A549 (cell line): ENCODE measurements around the gene WIPF3. TPM values are rescaled to one million over a fixed set of nuclear protein-coding genes. Genes with fewer than 3 reads are reported as not detected.

Experiments
- ATAC-seq, 2 experiments: fragments of 200-7000 bp in 1 of 2; fragments of >200 bp in 1 of 2; cut with Nextera tagmentation in 1 of 2; cut with Tn5 transposase in 1 of 2; 3 replicates each; pipeline versions ENCODE4 v1.8.0 to v1.9.1; 2018 to 2020; ENCODE audit warnings: mild to moderate bottlenecking in 1 of 2, moderate library complexity in 1 of 2
- CTCF ChIA-PET: fragments of 300-600 bp; sonication (Branson Sonifier 250); formaldehyde crosslinking; extraction: SDS; loops from one replicate; lab custom pipeline; 2021; ENCODE audit warnings: antibody characterized with exemption, inconsistent platforms; lab: Yijun Ruan, JAX
- POLR2A ChIA-PET: fragments of 350-600 bp; formaldehyde crosslinking; extraction: SDS; loops from one replicate; lab custom pipeline; 2021; ENCODE audit warnings: antibody characterized with exemption, inconsistent platforms; lab: Yijun Ruan, JAX
- DNase-seq, 2 experiments: peaks; one replicate each; pipeline versions ENCODE4 v3.0.0 to v3.0.0-alpha.2; 2011 to 2016; ENCODE audit warnings: low read depth in 1 of 2, low spot score in 1 of 2
- FAIRE-seq: peaks from 2 replicates; lab custom pipeline; 2011; peaks lifted over from hg19 to GRCh38; lab: Jason Lieb, UNC
- H3K27ac ChIP-seq, 2 experiments: fragments of >200 bp; sonication (Bioruptor Twin); formaldehyde crosslinking; 3 replicates each; pipeline ENCODE4 v1.5.1; 2016 to 2017
- H3K4me1 ChIP-seq: fragments of >200 bp; sonication (Bioruptor Twin); formaldehyde crosslinking; 3 replicates; pipeline ENCODE4 v1.6.1; 2016
- H3K4me2 ChIP-seq: fragments of >200 bp; sonication (Bioruptor Twin); formaldehyde crosslinking; 3 replicates; pipeline ENCODE4 v1.6.1; 2016
- H3K4me3 ChIP-seq: fragments of >200 bp; sonication (Bioruptor Twin); formaldehyde crosslinking; 3 replicates; pipeline ENCODE4 v1.5.1; 2016
- H3K9me3 ChIP-seq: fragments of >200 bp; sonication (Bioruptor Twin); formaldehyde crosslinking; 3 replicates; pipeline ENCODE4 v1.6.1; 2016
- ATOH8 ChIP-seq: fragments of 250-450 bp; sonication (Bioruptor Pico); IDR thresholded peaks from 2 replicates; pipeline ENCODE4 v1.5.0; 2020; ENCODE audit warnings: low read depth, mild to moderate bottlenecking, moderate library complexity
- BCL3 ChIP-seq: fragments of >200 bp; sonication (Bioruptor Twin); formaldehyde crosslinking; IDR thresholded peaks from 3 replicates; pipeline ENCODE4 v1.6.1; 2016
- BHLHE40 ChIP-seq: IDR thresholded peaks from 2 replicates; pipeline ENCODE4 v1.6.1; 2012; ENCODE audit warnings: low read depth, low read length, inconsistent platforms
- CBX8 ChIP-seq: fragments of 200-600 bp; sonication (generic); IDR thresholded peaks from 2 replicates; pipeline ENCODE4 v1.6.1; 2016
- CHD4 ChIP-seq: fragments of 200-600 bp; sonication (generic); IDR thresholded peaks from 2 replicates; pipeline ENCODE4 v1.6.1; 2016; ENCODE audit warnings: antibody characterized with exemption, mild to moderate bottlenecking, borderline replicate concordance
- CTCF ChIP-seq: fragments of >200 bp; sonication (Bioruptor Twin); formaldehyde crosslinking; IDR thresholded peaks from 3 replicates; pipeline ENCODE4 v1.5.1; 2016
- E2F6 ChIP-seq: IDR thresholded peaks from 2 replicates; pipeline ENCODE4 v1.6.1; 2012; ENCODE audit warnings: low read depth, borderline replicate concordance
- FOSL2 ChIP-seq, 2 experiments: fragments of 450-650 bp in 1 of 2; fragments of >200 bp in 1 of 2; sonication (Bioruptor Twin) in 1 of 2; formaldehyde crosslinking; IDR thresholded peaks; 2 replicates each; pipeline versions ENCODE4 v1.5.0 to v1.6.1; 2016 to 2020; ENCODE audit warnings: mild to moderate bottlenecking in 1 of 2, moderate library complexity in 1 of 2
- GATA3 ChIP-seq: IDR thresholded peaks from 2 replicates; pipeline ENCODE4 v1.6.1; 2012; ENCODE audit warnings: borderline replicate concordance
- HOXB13 ChIP-seq: fragments of 250-450 bp; sonication (Bioruptor Pico); IDR thresholded peaks from 2 replicates; pipeline ENCODE4 v1.5.0; 2020; ENCODE audit warnings: low read depth, mild to moderate bottlenecking, moderate library complexity
- JUNB ChIP-seq: fragments of >200 bp; sonication (Bioruptor Twin); formaldehyde crosslinking; IDR thresholded peaks from 2 replicates; pipeline ENCODE4 v1.6.1; 2016
- KDM5A ChIP-seq: fragments of 200-600 bp; sonication (generic); IDR thresholded peaks from 2 replicates; pipeline ENCODE4 v1.6.1; 2016; ENCODE audit warnings: antibody characterized with exemption, mild to moderate bottlenecking
- MYC ChIP-seq: IDR thresholded peaks from 2 replicates; pipeline ENCODE4 v1.6.1; 2012; ENCODE audit warnings: mild to moderate bottlenecking, inconsistent platforms, low read length, improper control_type of control experiment, borderline replicate concordance
- NPAS2 ChIP-seq: fragments of 250-450 bp; sonication (Bioruptor Pico); IDR thresholded peaks from 2 replicates; pipeline ENCODE4 v1.8.0; 2022; ENCODE audit warnings: mild to moderate bottlenecking, moderate library complexity, borderline replicate concordance
- PHF8 ChIP-seq: fragments of 200-600 bp; sonication (generic); IDR thresholded peaks from 2 replicates; pipeline ENCODE4 v1.6.1; 2016; ENCODE audit warnings: low read depth, mild to moderate bottlenecking, antibody characterized with exemption, moderate library complexity, borderline replicate concordance
- POLR2A ChIP-seq: IDR thresholded peaks from 2 replicates; pipeline ENCODE4 v1.6.1; 2012; ENCODE audit warnings: mild to moderate bottlenecking, low read length
- RARB ChIP-seq: fragments of 250-450 bp; sonication (Bioruptor Pico); IDR thresholded peaks from 2 replicates; pipeline ENCODE4 v1.8.0; 2021; ENCODE audit warnings: mild to moderate bottlenecking, moderate library complexity
- TP53 ChIP-seq: fragments of 250-450 bp; sonication (Bioruptor Pico); IDR thresholded peaks from 2 replicates; pipeline ENCODE4 v1.5.0; 2021; ENCODE audit warnings: mild to moderate bottlenecking, moderate library complexity
- USF2 ChIP-seq: fragments of 450-650 bp; IDR thresholded peaks from 2 replicates; pipeline ENCODE4 v1.6.1; 2014; ENCODE audit warnings: antibody characterized with exemption
- ZC3H11A ChIP-seq: fragments of 450-650 bp; IDR thresholded peaks from 2 replicates; pipeline ENCODE4 v1.6.1; 2014; ENCODE audit warnings: antibody characterized with exemption, mild to moderate bottlenecking
- ZFP36 ChIP-seq: fragments of 450-650 bp; IDR thresholded peaks from 2 replicates; pipeline ENCODE4 v1.6.1; 2014; ENCODE audit warnings: borderline replicate concordance; ENCODE audit not compliant: partially characterized antibody
- WGBS: methylation state at CpG from one replicate; pipeline ENCODE4 v1.1.6; 2017; ENCODE audit errors: missing lambda C conversion rate; 5-methylcytosine and 5-hydroxymethylcytosine counted together
- polyA plus RNA-seq, 4 experiments: library from polyadenylated mRNA; depleted of rRNA in 3 of 4; stranded (reverse); fragments of >200 nt; fragmentation: RNase III in 1 of 4; extraction: RNeasy Plus Mini Kit Qiagen cat#74134 plus additional on column Dnase treatment in 1 of 4; gene quantifications; 2 replicates in 3 of 4; 3 replicates in 1 of 4; pipeline ENCODE4 v1.2.3, GENCODE V29; 2011 to 2017

The WIPF3 gene
- polyA plus RNA-seq, 2 of the 4 experiments (the other 2 are of a cell fraction) = 0.10 to 0.30 TPM

GRCh38 chr7:29843726-29844125 is 37.4 kb downstream of the WIPF3 start:
- DNase-seq = no peak
- H3K4me2 ChIP-seq = no peak overlapping the region
- no peak for TF ChIP-seq PHF8
- no peak for TF ChIP-seq USF2
- no peak for TF ChIP-seq E2F6
- no peak for TF ChIP-seq RARB (CRISPR knock-in tag)
- no peak for TF ChIP-seq HOXB13
- no peak for TF ChIP-seq GATA3
- no peak for TF ChIP-seq BHLHE40
- TF ChIP-seq NPAS2 (CRISPR knock-in tag) = no peak
- no peak for TF ChIP-seq ZFP36
- TF ChIP-seq CBX8 = no peak
- TF ChIP-seq CHD4 = no peak
- no peak for TF ChIP-seq KDM5A
- TF ChIP-seq BCL3 = no peak
- no peak for TF ChIP-seq FOSL2 (IDR thresholded peaks at IDR 0.05)
- no peak for TF ChIP-seq FOSL2 (CRISPR knock-in tag; IDR thresholded peaks at IDR 0.05)
- H3K4me1 ChIP-seq = no peaks in the 10 kb centered on the region
- POLR2A ChIA-PET = no interaction called here
- H3K4me3 ChIP-seq = no peak overlapping the region
- no peak for FAIRE-seq
- 33% methylated on average over 4 of the region's 4 CpGs for WGBS
- no peak for ATAC-seq
- no peak overlapping the region for H3K27ac ChIP-seq
- CTCF ChIA-PET = interaction anchor here (0.7 kb wide), 1 partner anchor 42 kb away, joined by 3 read pairs; no protein-coding TSS in a partner anchor
- no peaks in the 10 kb centered on the region for H3K9me3 ChIP-seq

GRCh38 chr7:29844559-29844958 is 38.3 kb downstream of the WIPF3 start:
- Histone ChIP-seq H3K4me1 (no peaks in the 10 kb centered on the region), H3K9me3 (no peaks in the 10 kb centered on the region)
- POLR2A ChIA-PET = no interaction called here
- CTCF ChIA-PET = no interaction called here
- FAIRE-seq = no peak
- TF ChIP-seq JUNB = no peak
- TF ChIP-seq HOXB13 = no peak
- no peak for TF ChIP-seq ZFP36
- no peak for TF ChIP-seq TP53 (CRISPR knock-in tag)
- no peak for TF ChIP-seq CTCF
- no peak for TF ChIP-seq ATOH8 (CRISPR knock-in tag)
- TF ChIP-seq, all 56 proteins: peak for 0
- no peak for DNase-seq
- Histone ChIP-seq H3K4me2 (no peak overlapping the region), H3K27ac (no peak overlapping the region), H3K4me3 (no peak overlapping the region)
- no peak for ATAC-seq
- WGBS = 76% methylated on average over 9 of the region's 9 CpGs

- ATAC-seq (no peak), DNase-seq (no peak), FAIRE-seq (no peak)
- no peak overlapping the region for H3K4me3 ChIP-seq
- ChIA-PET CTCF (no interaction called here), POLR2A (no interaction called here)
- no peaks in the 10 kb centered on the region for H3K9me3 ChIP-seq
- 72% methylated on average over 6 of the region's 6 CpGs for WGBS
- no peaks in the 10 kb centered on the region for H3K4me1 ChIP-seq
- no peak overlapping the region for H3K27ac ChIP-seq
- no peak overlapping the region for H3K4me2 ChIP-seq
- TF ChIP-seq ZC3H11A = no peak
- no peak for TF ChIP-seq POLR2A
- no peak for TF ChIP-seq KDM5A
- TF ChIP-seq GATA3 = no peak
- TF ChIP-seq MYC = no peak
- TF ChIP-seq E2F6 = no peak
Measured at GRCh38 chr7:29847496-29847895, 41.2 kb downstream of the WIPF3 start.
